AG08395 (cell line): Measurements from ENCODE around the gene ID3.

Source experiments
- DNase-seq: peaks from one replicate; pipeline ENCODE4 v3.0.0; 2012; ENCODE audit warnings: mixed read lengths, low spot score

The ID3 gene

DNA sequence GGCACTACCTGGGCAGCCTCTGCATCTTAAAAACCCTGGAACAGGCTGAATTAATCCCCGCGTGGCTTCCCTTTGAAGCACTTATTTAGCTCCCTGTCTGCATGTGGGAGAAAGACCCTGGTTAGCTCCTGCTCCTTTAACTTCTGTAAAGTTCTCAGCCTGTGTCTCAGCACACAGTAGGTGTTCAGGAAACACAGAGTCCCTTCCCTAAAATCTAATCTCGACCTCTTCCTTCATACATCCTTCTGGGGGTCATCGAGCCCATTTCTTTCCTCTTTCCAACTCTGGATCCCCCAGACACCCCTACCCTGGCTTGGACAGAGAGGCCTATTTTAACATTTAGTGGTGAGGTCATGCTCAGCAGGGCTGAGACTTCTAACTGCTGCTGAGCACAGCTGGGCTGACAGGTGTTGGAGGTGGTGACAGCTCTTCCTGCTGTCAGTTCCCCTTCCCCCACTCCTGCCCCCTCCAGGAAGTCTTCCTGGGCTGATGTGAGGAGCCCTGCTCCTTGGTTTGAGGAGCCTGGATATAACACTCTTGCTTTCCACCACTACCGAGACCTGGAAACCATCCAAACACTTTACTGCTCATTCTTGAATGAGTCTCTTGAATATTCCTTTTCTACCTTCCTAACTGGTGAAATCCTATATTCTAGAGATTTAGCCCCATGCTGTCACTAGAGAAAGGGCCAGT lies 33.6 kb downstream of the ID3 start:
- DNase-seq: no peak

DNA sequence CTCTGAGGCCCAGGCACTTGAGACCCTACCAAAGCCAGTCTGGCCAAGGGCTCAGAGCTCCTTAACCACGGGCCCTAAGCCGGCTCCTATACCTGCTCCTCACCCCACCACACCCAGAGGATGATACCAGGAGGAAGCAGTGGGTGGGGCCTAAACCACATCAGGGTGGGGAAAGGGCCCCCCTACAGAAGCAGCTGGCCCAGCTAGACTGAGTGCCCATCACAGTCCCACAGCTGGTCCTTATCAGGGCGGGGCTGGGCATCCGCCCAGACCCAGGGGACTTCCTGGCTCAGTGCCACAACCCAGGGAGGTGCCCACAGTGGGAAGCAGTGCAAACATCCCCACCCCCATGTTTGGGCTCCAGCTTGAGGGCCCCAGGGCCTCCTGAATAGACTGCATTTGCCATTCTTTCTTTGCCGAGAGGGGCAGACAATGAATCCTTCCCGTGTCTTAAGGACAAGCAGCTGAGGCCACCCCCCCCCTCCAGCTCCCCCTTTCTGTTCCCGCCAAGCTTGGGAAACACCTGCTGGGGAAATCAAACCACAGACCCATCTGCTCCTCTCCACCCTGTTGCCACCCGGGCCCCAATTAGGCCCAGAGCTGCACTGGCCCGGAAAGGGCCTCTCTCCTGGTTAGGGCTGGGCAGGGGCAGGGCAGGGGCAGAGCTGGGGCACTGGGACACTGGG lies 34.4 kb downstream of the ID3 start:
- DNase-seq: no peak

DNA sequence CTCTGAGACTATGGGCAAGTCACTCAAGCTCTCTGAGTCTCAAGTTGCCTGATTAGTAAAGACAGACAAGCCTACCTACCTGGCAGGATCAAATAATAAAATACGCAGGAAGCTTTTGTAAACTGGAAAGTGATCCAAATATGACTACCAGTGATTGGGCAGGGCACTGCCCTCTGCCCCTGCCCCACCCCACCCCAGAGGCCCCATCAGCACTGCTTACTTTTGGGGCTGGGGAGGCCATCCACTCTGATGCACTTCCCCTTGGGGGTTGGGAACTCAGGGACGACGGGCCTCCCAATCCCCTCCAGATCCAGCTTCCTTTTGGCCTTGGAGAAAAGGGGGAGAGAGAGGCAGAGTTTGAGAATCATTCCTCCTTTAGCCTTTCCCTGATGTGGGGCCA lies 35.1 kb downstream of the ID3 start:
- no peak for DNase-seq

DNA sequence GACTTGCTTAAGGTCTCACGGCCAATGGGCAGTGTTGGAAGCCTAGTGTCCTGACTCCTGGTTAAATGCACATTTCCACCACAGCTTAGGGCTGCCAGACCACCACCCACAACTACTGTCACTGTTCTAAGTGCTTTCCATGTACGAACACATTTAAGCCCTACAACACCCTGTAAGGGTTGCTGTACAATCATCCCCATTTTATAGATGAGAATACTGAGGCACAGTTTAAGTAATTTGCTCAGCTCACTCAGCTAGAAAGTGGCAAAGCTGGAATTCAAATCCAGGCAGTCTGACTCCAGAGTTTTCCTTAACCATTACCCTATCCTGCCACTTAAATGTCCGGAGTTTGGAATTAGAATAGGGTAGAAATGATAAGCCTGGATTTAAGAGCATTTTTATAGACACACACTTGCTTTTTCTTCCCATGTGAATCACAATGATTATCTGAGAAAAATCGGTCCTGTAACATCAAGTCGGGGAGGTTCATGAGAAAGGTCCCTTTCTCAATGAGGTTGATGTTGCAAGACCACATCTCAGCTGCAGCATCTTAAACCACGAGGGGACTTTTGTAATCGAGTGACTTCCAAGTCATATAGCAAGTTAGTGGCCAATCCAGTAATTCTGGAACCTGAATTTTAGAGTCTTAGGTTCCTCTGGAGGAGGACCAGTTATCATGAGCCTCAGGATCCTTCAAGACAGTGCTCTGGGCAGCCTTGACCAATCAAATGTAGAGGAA lies 36.9 kb downstream of the ID3 start:
- DNase-seq: no peak

DNA sequence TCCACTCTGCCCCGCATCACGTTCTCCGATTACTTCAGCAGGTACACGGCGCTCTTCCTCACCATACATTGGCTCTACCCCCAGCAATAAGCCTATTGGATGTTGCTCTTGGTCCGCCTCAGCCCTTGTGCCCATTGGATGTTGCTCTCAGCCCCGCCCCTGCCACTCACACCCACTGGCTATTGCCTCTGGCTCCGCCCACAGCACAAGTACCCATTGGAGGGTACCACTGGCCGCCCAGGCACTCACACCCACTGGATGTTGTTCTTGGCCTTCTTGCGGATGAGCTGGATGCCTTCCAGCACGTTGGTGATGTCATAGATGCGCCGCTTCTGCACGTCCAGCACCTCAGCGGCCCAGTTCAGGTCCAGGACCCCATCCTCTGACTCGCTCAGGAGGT lies 37.7 kb downstream of the ID3 start:
- DNase-seq: no peak

DNA sequence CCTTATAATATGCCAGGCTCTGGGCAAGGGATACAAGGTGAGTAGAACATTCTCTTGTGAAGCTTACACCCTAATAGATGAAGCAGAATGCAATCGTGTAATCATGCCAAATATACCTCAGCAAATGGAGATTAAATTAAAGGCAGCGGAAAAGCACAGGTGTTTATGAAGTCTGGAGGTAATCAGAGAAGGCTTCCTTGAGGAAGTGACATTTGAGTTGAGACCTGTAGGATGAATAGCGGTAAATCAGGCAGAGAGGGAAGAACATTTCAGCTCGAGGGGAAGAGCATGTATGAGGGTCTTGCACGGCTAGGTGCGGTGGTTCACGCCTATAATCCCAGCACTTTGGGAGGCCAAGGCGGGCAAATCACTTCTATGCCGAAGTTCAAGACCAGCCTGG lies 41.7 kb downstream of the ID3 start:
- no peak for DNase-seq

DNA sequence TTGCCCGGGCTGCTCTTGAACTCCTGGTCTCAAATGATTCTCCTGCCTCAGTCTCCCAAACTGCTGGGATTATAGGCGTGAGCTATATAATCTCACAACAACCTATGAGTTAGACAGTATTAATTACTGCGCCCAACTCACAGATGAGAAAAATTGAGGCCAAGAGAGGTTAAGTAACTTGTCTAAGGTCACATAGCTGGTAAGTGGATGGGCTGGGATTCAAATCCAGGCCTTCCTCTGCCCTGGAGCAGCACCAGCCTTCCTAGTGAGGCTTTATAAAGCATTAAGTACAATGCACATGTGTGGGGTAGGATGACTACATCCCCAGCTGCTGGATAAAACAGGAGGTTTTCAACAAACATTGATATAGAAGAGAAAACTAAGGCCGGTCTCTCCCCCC lies 43.4 kb downstream of the ID3 start:
- DNase-seq: no peak

DNA sequence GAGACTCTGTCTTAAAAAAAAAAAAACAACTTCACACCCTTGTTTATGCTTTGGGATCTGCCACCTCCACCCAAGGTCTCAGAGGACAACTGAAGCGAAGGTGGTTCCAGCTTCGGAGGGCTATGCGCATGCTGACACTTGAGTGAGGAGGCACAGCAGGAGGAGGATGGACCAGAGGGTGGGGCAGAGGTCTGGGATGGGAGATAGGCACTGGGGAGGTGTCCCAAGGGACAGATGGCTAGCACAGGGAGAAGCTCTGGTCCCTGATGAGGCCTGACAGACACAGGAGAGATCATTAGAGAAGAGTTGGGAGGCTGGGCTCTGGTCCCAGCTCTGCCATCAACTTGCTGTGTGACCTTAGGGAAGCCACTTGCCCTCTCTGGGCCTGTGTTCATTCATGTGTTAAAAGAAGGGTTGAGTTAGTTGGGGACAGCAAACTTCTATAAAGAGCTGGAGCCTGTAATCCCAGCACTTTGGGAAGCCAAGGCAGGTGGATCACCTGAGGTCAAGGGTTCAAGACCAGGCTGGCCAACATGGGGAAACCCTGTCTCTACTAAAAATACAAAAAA lies 45.1 kb downstream of the ID3 start:
- DNase-seq: no peak

DNA sequence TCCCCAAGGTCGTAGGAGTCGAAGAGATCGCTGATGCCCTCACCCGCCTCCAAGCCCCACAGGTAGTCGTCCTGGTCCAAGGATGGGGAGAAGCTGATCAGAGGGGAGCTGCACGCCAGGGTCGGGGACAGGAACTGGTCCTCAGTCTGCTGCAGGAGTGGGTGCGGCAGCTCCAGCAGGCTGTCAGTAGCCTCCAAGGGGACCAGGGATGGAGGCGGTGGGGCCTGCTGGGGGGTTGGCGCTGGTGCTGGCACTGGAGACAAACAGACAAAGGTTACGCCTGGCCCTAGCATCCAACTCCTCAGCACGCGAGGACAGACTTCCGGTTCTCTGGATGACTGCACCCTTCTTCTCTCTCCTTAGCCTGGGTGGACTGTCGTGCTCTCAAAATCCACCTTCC lies 49.4 kb downstream of the ID3 start:
- no peak for DNase-seq
